K562 (cell line): Measurements from ENCODE around the gene SLFN14. TPM values are rescaled to one million over a fixed set of nuclear protein-coding genes. Genes with fewer than 3 reads are reported as not detected.

Source experiments
- BCL6 ChIP-seq: fragments of 250-450 bp; sonication (Bioruptor Pico); IDR thresholded peaks from 2 replicates; pipeline ENCODE4 v1.4.0; 2020
- BRD9 ChIP-seq: fragments of 450-650 bp; IDR thresholded peaks from 2 replicates; pipeline ENCODE4 v1.6.1; 2018; ENCODE audit warnings: low read depth; ENCODE audit not compliant: partially characterized antibody
- CREM ChIP-seq: IDR thresholded peaks from 2 replicates; pipeline ENCODE4 v1.6.1; 2014; ENCODE audit warnings: antibody characterized with exemption, low read depth
- CXXC5 ChIP-seq: fragments of 250-450 bp; sonication (Bioruptor Pico); IDR thresholded peaks from 2 replicates; pipeline ENCODE4 v1.8.0; 2022; ENCODE audit warnings: inconsistent platforms, mild to moderate bottlenecking, moderate library complexity
- DPF2 ChIP-seq: fragments of 450-650 bp; IDR thresholded peaks from 2 replicates; pipeline ENCODE4 v1.6.1; 2016
- E2F3 ChIP-seq: fragments of 250-450 bp; sonication (Bioruptor Pico); IDR thresholded peaks from 2 replicates; pipeline ENCODE4 v1.4.0; 2020; ENCODE audit warnings: mild to moderate bottlenecking
- EGR1 ChIP-seq: fragments of 450-650 bp; conservative IDR thresholded peaks from 2 replicates; pipeline ENCODE4 v1.6.1; 2017; ENCODE audit warnings: mild to moderate bottlenecking
- FOXO4 ChIP-seq: fragments of 450-650 bp; formaldehyde crosslinking; IDR thresholded peaks from 2 replicates; pipeline ENCODE4 v1.4.0; 2020; ENCODE audit warnings: mild to moderate bottlenecking, moderate library complexity
- GTF2A2 ChIP-seq: IDR thresholded peaks from 2 replicates; pipeline ENCODE4 v1.6.1; 2016; ENCODE audit warnings: mild to moderate bottlenecking, missing genetic modification characterization, missing compliant biosample characterization
- HNRNPH1 ChIP-seq: fragments of 200-400 bp; formaldehyde crosslinking; optimal IDR thresholded peaks from 2 replicates; pipeline ENCODE3; 2017; ENCODE audit warnings: low read depth, mild to moderate bottlenecking, low read length, moderate library complexity
- ILF3 ChIP-seq: fragments of 450-650 bp; IDR thresholded peaks from 2 replicates; pipeline ENCODE4 v1.6.1; 2018; ENCODE audit warnings: antibody characterized with exemption, mild to moderate bottlenecking, moderate library complexity, borderline replicate concordance
- KAT2B ChIP-seq: IDR thresholded peaks from one replicate; pipeline ENCODE4 v1.6.1; 2012; ENCODE audit warnings: low read depth, mild to moderate bottlenecking, control low read depth, inconsistent platforms, low read length, moderate library complexity
- KDM1A ChIP-seq, 2 experiments: fragments of 450-650 bp; IDR thresholded peaks; 2 replicates each; pipeline ENCODE4 v1.6.1; 2016; ENCODE audit warnings: mild to moderate bottlenecking in 2 of 2
- KDM2B ChIP-seq: fragments of 250-450 bp; sonication (Bioruptor Pico); IDR thresholded peaks from 2 replicates; pipeline ENCODE4 v1.8.0; 2021; ENCODE audit warnings: mild to moderate bottlenecking, moderate library complexity
- KDM4B ChIP-seq, 2 experiments: fragments of 450-650 bp in 1 of 2; sonication (generic) in 1 of 2; IDR thresholded peaks; 2 replicates each; pipeline ENCODE4 v1.6.1; 2016 to 2017; ENCODE audit warnings: borderline replicate concordance in 2 of 2, antibody characterized with exemption in 1 of 2, low read depth in 1 of 2, mild to moderate bottlenecking in 1 of 2
- MAFG ChIP-seq: fragments of 450-650 bp; conservative IDR thresholded peaks from 2 replicates; pipeline ENCODE4 v1.6.1; 2016; ENCODE audit warnings: missing genetic modification characterization, missing compliant biosample characterization
- NCOA4 ChIP-seq: fragments of 450-650 bp; IDR thresholded peaks from 2 replicates; pipeline ENCODE4 v1.6.1; 2018; ENCODE audit warnings: mild to moderate bottlenecking; ENCODE audit not compliant: partially characterized antibody
- NCOA6 ChIP-seq: fragments of 450-650 bp; IDR thresholded peaks from 2 replicates; pipeline ENCODE4 v1.6.1; 2017; ENCODE audit warnings: mild to moderate bottlenecking
- POLR2B ChIP-seq: fragments of 450-650 bp; IDR thresholded peaks from 2 replicates; pipeline ENCODE4 v1.6.1; 2018; ENCODE audit warnings: low read depth; ENCODE audit not compliant: partially characterized antibody
- RBFOX2 ChIP-seq: fragments of 200-400 bp; formaldehyde crosslinking; IDR thresholded peaks from 2 replicates; pipeline ENCODE4 v1.6.1; 2017; ENCODE audit warnings: low read depth, mild to moderate bottlenecking, low read length, moderate library complexity
- RUNX1 ChIP-seq: sonication (generic); IDR thresholded peaks from 2 replicates; pipeline ENCODE4 v1.6.1; 2016; ENCODE audit warnings: antibody characterized with exemption, low read depth
- SMARCA5 ChIP-seq: fragments of 450-650 bp; IDR thresholded peaks from 2 replicates; pipeline ENCODE4 v1.6.1; 2016
- SNAPC5 ChIP-seq: fragments of 250-450 bp; sonication (Bioruptor Pico); IDR thresholded peaks from 2 replicates; pipeline ENCODE4 v1.8.0; 2021; ENCODE audit warnings: moderate library complexity, mild to moderate bottlenecking, inconsistent platforms
- SOX6 ChIP-seq: fragments of 450-650 bp; IDR thresholded peaks from 2 replicates; pipeline ENCODE4 v1.6.1; 2014; ENCODE audit warnings: mild to moderate bottlenecking
- TAL1 ChIP-seq: fragments of 450-650 bp; IDR thresholded peaks from 2 replicates; pipeline ENCODE4 v1.6.1; 2016; ENCODE audit warnings: mild to moderate bottlenecking
- ZNF57 ChIP-seq: fragments of 450-650 bp; formaldehyde crosslinking; IDR thresholded peaks from 2 replicates; pipeline ENCODE4 v1.4.0; 2020; ENCODE audit warnings: mild to moderate bottlenecking, moderate library complexity
- ZNF766 ChIP-seq: fragments of 200-800 bp; sonication (Bioruptor generic); conservative IDR thresholded peaks from 2 replicates; pipeline ENCODE4 v1.6.1; 2016; ENCODE audit warnings: missing genetic modification characterization, missing compliant biosample characterization
- polyA plus RNA-seq, 8 experiments: library from polyadenylated mRNA; depleted of rRNA in 4 of 8; stranded (reverse) in 5 of 8; unstranded in 3 of 8; fragments of >200 nt; fragmentation: Nextera tagmentation in 2 of 8; fragmentation: Illumina TruSeq in 1 of 8; extraction: Ambion mirVana in 2 of 8; extraction: Trizol in 1 of 8; gene quantifications; 2 replicates each; pipeline versions ENCODE4 v1.2.1 to v1.2.3, GENCODE V29; 2011 to 2014; ENCODE audit warnings: inconsistent platforms in 1 of 8, missing spikeins in 1 of 8
- total RNA-seq, 7 experiments: library from RNA; depleted of rRNA in 6 of 7; stranded (reverse); fragments of >200 nt in 6 of 7; fragmentation: Illumina TruSeq in 2 of 7; extraction: Trizol in 2 of 7; gene quantifications; 2 replicates each; pipeline versions ENCODE4 v1.2.1 to v1.2.3, GENCODE V29; 2011 to 2021; ENCODE audit warnings: low replicate concordance in 1 of 7
- TF ChIP-seq, protein P1 (sequence below): fragments of 250-450 bp; sonication (Bioruptor Pico); IDR thresholded peaks from 2 replicates; pipeline ENCODE4 v1.4.0; 2020; ENCODE audit warnings: mild to moderate bottlenecking, moderate library complexity, borderline replicate concordance

The SLFN14 gene
- total and polyA plus RNA-seq, 9 of the 15 experiments (the other 6 are each of a cell fraction or from before 2014, with no cell fraction given), result 1.3 to 4.3 (median 3.1) TPM

- TF ChIP-seq KDM2B (CRISPR knock-in tag) (no peak), ILF3 (no peak), SNAPC5 (CRISPR knock-in tag) (no peak), KAT2B (no peak), KDM4B (IDR thresholded peaks at IDR 0.05; ENCODE audit: borderline replicate concordance in 2 of 2, low read depth in 1 of 2) (peak in 1 of 2 experiments; percentile 31; a peak in 1 of 4 replicates), MAFG (no peak), SMARCA5 (0 out of 2 replicates have a peak, but pooled peaks have one; percentile 45), GTF2A2 (tag) (no peak), ZNF57 (CRISPR knock-in tag) (no peak), ZNF766 (CRISPR knock-in tag) (0 out of 2 replicates have a peak, but pooled peaks have one; percentile 65), RUNX1 (no peak), BRD9 (peak; percentile 71), SOX6 (peak; percentile 33), RBFOX2 (peak; percentile 93), EGR1 (peak; percentile 98), CREM (peak; percentile 100), HNRNPH1 (no peak), DPF2 (peak; percentile 66), NCOA6 (peak; percentile 69), E2F3 (CRISPR knock-in tag) (no peak), FOXO4 (no peak), POLR2B (peak; percentile 91), NCOA4 (no peak), KDM1A (IDR thresholded peaks at IDR 0.05) (peak in 1 of 2 experiments; percentile 34; a peak in 1 of 4 replicates), CXXC5 (CRISPR knock-in tag) (peak; percentile 83), TAL1 (no peak), BCL6 (no peak)
- TF ChIP-seq, protein P1, sequence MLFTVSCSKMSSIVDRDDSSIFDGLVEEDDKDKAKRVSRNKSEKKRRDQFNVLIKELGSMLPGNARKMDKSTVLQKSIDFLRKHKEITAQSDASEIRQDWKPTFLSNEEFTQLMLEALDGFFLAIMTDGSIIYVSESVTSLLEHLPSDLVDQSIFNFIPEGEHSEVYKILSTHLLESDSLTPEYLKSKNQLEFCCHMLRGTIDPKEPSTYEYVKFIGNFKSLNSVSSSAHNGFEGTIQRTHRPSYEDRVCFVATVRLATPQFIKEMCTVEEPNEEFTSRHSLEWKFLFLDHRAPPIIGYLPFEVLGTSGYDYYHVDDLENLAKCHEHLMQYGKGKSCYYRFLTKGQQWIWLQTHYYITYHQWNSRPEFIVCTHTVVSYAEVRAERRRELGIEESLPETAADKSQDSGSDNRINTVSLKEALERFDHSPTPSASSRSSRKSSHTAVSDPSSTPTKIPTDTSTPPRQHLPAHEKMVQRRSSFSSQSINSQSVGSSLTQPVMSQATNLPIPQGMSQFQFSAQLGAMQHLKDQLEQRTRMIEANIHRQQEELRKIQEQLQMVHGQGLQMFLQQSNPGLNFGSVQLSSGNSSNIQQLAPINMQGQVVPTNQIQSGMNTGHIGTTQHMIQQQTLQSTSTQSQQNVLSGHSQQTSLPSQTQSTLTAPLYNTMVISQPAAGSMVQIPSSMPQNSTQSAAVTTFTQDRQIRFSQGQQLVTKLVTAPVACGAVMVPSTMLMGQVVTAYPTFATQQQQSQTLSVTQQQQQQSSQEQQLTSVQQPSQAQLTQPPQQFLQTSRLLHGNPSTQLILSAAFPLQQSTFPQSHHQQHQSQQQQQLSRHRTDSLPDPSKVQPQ (CRISPR knock-in tag), result no peak
Measured at GRCh38 chr17:35587074-35587961, 26.7 kb upstream of the SLFN14 start, which contains the start of gene AP2B1 (continued).
